Thoracic aorta (tissue), 2 donors: ENCODE results near the gene FAM53C. TPM values are rescaled to one million over a fixed set of nuclear protein-coding genes. Genes with fewer than 3 reads are reported as not detected.

Source experiments
- ATAC-seq: fragments of 150-250 bp; one replicate; pipeline ENCODE4 v1.8.0; 2017; ENCODE audit warnings: low read depth; ENCODE audit not compliant: insufficient number of reproducible peaks, low FRiP score
- DNase-seq: peaks from one replicate; pipeline ENCODE4 v3.0.0-alpha.2; 2020; ENCODE audit warnings: low spot score
- H3K27ac ChIP-seq, 2 donors: fragments of 200-600 bp; sonication (generic); 1 replicate in 1 of 2; 2 replicates in 1 of 2; pipeline ENCODE4 v1.5.1; 2016; ENCODE audit warnings: mild to moderate bottlenecking in 2 of 2, moderate library complexity in 2 of 2
- H3K27me3 ChIP-seq: fragments of 200-600 bp; sonication (generic); replicated peaks from 2 replicates; pipeline ENCODE4 v1.6.0; 2016; ENCODE audit warnings: mild to moderate bottlenecking; ENCODE audit not compliant: insufficient read depth
- H3K36me3 ChIP-seq: fragments of 200-600 bp; sonication (generic); one replicate; pipeline ENCODE4 v1.5.1; 2016
- H3K4me1 ChIP-seq, 2 donors: fragments of 200-600 bp; sonication (generic); 1 replicate in 1 of 2; 2 replicates in 1 of 2; pipeline versions ENCODE4 v1.5.1 to v1.6.0; 2016; ENCODE audit warnings: low read depth in 2 of 2, mild to moderate bottlenecking in 1 of 2; ENCODE audit not compliant: control insufficient read depth in 1 of 2
- H3K4me3 ChIP-seq: fragments of 200-600 bp; sonication (generic); 2 replicates; pipeline ENCODE4 v1.5.1; 2016; ENCODE audit warnings: mild to moderate bottlenecking
- H3K9me3 ChIP-seq: fragments of 200-600 bp; sonication (generic); 2 replicates; pipeline ENCODE4 v1.5.1; 2016
- total RNA-seq, 2 donors: library from RNA; depleted of rRNA; stranded (reverse); fragments of >200 nt; gene quantifications; one replicate each; pipeline versions ENCODE4 v1.1.0 to v1.2.3, GENCODE V29; 2016
- TF ChIP-seq, protein P1 (sequence below): fragments of 200-600 bp; sonication (generic); IDR thresholded peaks from one replicate; pipeline ENCODE4 v1.5.1; 2019; ENCODE audit warnings: antibody characterized with exemption

The FAM53C gene
- 10 to 100 TPM; 22.6 to 24.9 TPM for total RNA-seq

DNA sequence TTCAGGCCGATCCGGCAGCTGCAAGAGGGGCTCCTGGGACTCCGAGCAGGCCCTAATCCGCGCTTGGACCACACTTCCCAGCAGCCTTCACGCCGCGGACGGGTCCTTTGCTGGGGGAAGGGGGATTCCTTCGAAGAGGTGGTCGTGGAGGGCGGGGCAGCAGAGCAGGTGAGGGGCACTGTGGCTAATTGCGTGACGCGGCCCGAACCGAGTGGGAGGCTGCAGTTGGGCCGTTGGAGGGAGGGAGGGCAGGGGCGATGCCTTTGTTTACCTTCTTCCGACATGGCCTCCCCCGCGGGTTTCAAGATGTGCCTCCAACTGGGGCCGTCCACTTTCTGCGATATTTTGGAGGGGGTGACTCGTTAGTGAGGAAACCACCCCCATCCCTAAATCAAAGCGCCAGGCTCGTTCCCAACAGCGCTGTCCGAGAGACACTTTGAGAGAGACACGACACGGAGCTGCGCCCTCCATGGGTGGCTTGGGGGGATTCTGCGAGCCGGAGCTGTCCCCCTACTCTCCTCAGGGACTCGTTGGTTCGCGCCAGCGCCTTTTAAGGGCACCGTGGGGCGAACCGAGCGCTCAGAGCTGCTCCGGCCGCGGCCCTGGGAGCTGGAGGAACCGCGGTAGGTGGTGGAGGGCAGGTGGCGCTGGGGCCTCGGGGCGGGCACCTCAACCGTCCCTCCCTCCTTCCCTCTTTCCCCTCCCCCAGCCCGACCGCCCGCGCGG lies at the start of gene FAM53C:
Gene FAM53C, plus strand, starts transcription at position 582 of the 726 bp plus-strand sequence. CDS start 3,070 bp downstream, outside the sequence.
- H3K36me3 ChIP-seq, result no peaks in the 10 kb centered on the region
- H3K4me3 ChIP-seq, result peak within 1 kb of the TSS; percentile 89
- ATAC-seq (peak; percentile 88), DNase-seq (peak; percentile 66)
- no peaks in the 10 kb centered on the region for H3K27me3 ChIP-seq
- peaks cover 10 to 18% of the 10 kb centered on the region in 2 donors for H3K4me1 ChIP-seq
- H3K27ac ChIP-seq, result peak within 1 kb of the TSS; percentile 88 to 97
- no peaks in the 10 kb centered on the region for H3K9me3 ChIP-seq
- TF ChIP-seq, protein P1, sequence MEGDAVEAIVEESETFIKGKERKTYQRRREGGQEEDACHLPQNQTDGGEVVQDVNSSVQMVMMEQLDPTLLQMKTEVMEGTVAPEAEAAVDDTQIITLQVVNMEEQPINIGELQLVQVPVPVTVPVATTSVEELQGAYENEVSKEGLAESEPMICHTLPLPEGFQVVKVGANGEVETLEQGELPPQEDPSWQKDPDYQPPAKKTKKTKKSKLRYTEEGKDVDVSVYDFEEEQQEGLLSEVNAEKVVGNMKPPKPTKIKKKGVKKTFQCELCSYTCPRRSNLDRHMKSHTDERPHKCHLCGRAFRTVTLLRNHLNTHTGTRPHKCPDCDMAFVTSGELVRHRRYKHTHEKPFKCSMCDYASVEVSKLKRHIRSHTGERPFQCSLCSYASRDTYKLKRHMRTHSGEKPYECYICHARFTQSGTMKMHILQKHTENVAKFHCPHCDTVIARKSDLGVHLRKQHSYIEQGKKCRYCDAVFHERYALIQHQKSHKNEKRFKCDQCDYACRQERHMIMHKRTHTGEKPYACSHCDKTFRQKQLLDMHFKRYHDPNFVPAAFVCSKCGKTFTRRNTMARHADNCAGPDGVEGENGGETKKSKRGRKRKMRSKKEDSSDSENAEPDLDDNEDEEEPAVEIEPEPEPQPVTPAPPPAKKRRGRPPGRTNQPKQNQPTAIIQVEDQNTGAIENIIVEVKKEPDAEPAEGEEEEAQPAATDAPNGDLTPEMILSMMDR, result no peak

DNA sequence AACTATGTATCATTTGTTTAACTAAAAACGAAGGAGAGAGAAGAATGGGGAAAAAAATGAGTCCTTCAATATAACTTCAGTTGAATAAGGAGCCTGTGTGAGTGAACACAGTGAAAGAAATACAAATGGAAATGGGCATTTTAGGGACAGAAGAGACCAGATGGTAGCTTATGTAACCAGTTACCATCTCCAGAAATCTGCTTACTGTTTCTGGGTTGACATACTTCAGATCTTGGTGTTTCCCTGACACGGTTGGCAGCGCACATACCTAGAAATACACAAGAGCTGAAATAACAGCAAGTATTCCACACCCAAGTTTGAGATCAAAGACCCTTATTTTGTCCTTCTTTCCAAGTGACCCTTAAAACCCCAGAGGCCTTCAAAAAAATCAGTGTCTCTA lies 48.8 kb upstream of the FAM53C start:
- no peak for ATAC-seq
- Histone ChIP-seq H3K27me3 (no peaks in the 10 kb centered on the region), H3K4me1 (no peaks in the 10 kb centered on the region), H3K4me3 (no peak overlapping the region), H3K36me3 (no peaks in the 10 kb centered on the region), H3K27ac (no peak overlapping the region), H3K9me3 (no peaks in the 10 kb centered on the region)
- no peak for DNase-seq
- TF ChIP-seq, protein P1, result no peak

DNA sequence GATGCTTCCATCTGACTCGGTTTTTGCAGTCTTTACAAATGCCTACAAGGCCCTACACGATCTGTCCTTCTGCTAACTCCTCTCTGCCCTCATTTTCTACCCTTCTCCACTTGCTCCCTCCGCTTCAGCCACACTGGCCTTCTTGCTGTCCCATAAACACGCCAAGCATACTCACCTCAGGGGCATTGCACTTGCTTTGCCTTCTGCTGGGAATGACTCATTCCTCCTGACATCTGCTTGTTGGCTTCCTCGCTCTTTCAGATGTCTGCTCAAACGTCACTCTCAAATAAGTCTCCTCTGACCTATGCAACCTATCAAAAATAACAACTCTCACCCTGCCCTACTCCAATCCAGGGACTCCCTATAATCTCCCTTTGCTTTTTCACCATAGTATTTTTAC lies 34.7 kb upstream of the FAM53C start:
- TF ChIP-seq, protein P1, result no peak
- H3K27ac ChIP-seq, result no peak overlapping the region
- no peak overlapping the region for H3K4me3 ChIP-seq
- H3K36me3 ChIP-seq, result no peaks in the 10 kb centered on the region
- H3K27me3 ChIP-seq, result no peaks in the 10 kb centered on the region
- H3K9me3 ChIP-seq, result no peaks in the 10 kb centered on the region
- no peak for DNase-seq
- ATAC-seq, result no peak
- H3K4me1 ChIP-seq, result peaks cover 0 to 5% of the 10 kb centered on the region in 2 donors

DNA sequence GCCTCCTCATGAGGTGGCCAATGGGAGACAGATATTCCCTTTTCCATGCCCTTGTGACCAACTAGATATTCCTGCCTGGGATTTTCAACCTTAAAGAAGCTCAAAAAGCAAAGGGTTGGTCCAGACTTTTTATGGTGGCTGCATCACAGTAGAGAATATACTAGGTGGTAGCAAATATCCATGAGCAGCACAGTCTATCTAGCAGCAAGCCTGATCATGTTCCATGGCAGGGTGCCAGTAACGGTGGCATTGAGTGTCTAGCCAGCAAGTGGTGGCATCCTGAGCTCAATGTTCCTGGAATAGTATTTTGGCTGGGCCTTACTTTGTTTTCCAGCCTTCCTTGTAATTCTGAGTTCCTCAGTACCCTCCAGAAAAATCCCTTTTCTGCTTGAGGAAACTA lies 32.3 kb upstream of the FAM53C start:
- TF ChIP-seq, protein P1, result no peak
- no peaks in the 10 kb centered on the region for H3K9me3 ChIP-seq
- no peak overlapping the region for H3K4me3 ChIP-seq
- H3K36me3 ChIP-seq, result no peaks in the 10 kb centered on the region
- no peak overlapping the region for H3K27ac ChIP-seq
- H3K27me3 ChIP-seq, result no peaks in the 10 kb centered on the region
- H3K4me1 ChIP-seq, result peaks cover 0 to 5% of the 10 kb centered on the region in 2 donors
- ATAC-seq (no peak), DNase-seq (peak; percentile 21)

DNA sequence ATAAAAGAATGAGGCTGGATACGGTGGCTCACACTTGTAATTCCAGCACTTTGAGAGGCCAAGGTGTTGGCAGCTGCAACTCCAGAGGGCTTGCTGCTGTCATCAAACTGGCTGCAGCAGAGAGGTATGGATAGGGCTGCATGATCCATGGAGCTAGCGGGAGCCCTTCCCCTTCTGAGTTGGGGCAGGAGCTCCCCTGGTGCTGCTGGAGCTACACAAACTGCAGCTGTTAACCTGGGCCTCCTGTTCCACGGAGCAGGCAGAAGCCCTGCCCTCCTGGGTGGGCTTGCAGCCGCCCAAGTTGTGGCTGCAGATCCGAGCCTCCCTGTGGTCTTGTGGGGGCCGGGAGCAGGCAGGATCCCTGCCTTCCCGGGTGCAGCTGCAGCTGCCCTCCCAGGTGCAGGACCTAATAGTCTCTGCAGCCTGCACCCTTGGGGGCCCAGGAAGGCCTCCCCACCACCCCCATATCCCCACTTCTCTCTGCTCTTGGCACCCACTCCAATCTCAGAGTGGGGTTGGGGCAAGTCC lies 22.3 kb upstream of the FAM53C start:
- H3K4me3 ChIP-seq, result no peak overlapping the region
- no peaks in the 10 kb centered on the region for H3K27me3 ChIP-seq
- no peaks in the 10 kb centered on the region for H3K9me3 ChIP-seq
- no peaks in the 10 kb centered on the region for H3K36me3 ChIP-seq
- TF ChIP-seq, protein P1, result no peak
- DNase-seq (no peak), ATAC-seq (no peak)
- H3K4me1 ChIP-seq, result no peaks in the 10 kb centered on the region
- no peak overlapping the region for H3K27ac ChIP-seq
